HG03196 (cell line): ENCODE results near the gene SLC38A3.
A peak's percentile ranks its signal among the peaks of the same experiment; 100 is the strongest.
"Not testable (repeated sequence)": the region's sequence is repeated elsewhere in the genome, so short reads cannot be mapped to it uniquely, and the experiment has no call there.

ENCODE experiments used
- ATAC-seq: cut with Tn5 transposase; IDR thresholded peaks from one replicate; pipeline ENCODE4 v1.9.1; 2021; ENCODE audit not compliant: unreplicated experiment

SLC38A3 gene

GRCh38 chr3:50246517-50246954 is 41.5 kb downstream of the SLC38A3 start:
- peak; percentile 22 for ATAC-seq

DNA sequence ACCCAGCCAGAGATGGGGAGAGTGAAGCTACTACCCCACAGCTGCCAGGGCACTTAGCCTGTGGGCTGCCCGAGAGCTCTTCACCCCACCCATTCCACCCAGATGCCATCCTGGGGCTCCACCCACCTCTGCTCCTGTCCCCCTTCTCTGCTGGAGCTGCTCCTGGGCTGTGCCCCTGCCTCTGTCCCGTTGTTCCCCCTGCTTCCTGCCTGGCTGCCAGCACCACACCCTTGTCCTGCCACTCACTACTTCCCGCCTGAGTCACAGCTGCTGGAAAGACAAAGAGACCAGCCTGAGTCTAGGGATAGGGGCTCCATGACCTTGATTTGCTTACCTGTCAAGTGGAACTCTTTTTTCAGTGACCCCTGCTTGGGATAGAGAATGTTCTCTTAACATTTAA is 43.3 kb downstream of the SLC38A3 start:
- no peak for ATAC-seq

GRCh38 chr3:50249457-50249856 is 44.4 kb downstream of the SLC38A3 start:
- ATAC-seq: no peak

- ATAC-seq: no peak
These were observed 45.4 kb downstream of the SLC38A3 start for GRCh38 chr3:50250514-50250913.

- ATAC-seq: no peak
These were observed 46.1 kb downstream of the SLC38A3 start for GRCh38 chr3:50251220-50251619.

DNA sequence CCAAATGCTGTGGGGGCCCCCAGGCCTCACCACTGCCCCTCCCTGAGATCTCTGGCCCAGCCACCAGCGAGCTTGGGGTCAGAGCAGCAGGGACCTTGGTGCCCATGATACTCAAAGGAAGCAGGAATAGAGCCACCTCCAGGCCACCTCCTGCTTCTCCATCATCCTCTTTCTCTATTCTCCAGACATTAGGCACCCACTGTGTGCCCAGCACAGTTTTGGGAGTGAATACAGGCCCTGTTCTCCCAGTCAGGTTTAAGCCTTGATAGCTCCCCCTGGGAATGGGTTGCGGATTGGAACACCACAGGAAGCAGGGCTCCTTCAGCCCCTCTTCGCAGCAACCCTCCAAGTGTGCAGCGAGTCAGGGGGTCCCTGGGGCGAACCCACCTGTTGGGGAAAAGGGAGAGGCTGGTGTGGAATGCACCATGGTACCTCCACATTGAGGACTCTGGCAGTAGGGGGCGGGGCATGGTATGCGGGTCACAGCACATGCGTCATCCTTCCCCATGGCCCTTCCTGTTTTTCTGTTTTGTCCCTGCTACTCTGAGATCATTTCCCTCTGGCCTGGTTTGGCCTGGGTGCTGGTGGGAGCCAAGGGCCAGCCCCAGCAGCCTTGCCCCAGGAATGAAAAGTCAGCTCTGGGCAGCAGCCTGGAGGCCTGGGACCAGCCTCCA is 49.6 kb downstream of the SLC38A3 start:
- ATAC-seq: no peak

- no peak for ATAC-seq
These were observed 50.2 kb downstream of the SLC38A3 start for GRCh38 chr3:50255251-50255615.

DNA sequence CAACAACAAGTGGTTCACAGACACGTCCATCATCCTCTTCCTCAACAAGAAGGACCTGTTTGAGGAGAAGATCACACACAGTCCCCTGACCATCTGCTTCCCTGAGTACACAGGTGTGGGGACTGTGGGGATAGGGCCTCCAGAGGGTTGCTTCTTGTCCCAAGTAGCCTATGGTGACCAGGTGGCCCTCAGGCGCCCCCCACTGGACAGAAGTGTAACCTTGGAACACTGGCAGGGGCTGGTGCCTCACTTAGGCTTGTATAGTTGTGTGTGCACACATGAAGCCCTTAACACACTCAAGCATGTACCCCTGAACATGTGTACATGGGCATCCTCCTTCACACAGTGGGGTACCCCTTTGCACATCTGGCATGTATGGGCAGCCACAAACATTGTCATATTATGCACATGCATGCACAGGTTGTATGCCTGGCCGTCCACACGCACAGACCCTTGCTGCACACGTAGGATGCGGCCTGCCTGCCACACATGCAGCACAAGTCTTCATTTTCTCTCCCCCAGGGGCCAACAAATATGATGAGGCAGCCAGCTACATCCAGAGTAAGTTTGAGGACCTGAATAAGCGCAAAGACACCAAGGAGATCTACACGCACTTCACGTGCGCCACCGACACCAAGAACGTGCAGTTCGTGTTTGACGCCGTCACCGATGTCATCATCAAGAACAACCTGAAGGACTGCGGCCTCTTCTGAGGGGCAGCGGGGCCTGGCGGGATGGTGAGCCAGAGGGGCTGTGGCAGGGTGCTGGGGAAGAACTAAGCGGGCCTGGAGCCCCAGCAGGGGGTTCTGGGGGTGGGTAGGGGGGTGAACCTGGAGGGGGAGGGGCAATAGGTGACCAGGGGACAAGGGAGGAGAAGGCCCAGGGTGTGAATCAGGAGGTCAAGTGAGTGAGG is 52.2 kb downstream of the SLC38A3 start:
- ATAC-seq: no peak

- no peak for ATAC-seq
These were observed 53.1 kb downstream of the SLC38A3 start for GRCh38 chr3:50258029-50258680.

- ATAC-seq: no peak
These were observed 53.9 kb downstream of the SLC38A3 start for GRCh38 chr3:50258979-50259378.

GRCh38 chr3:50259432-50260026 is 54.5 kb downstream of the SLC38A3 start:
- ATAC-seq: no peak

- peak; percentile 83 for ATAC-seq
These were observed 55.2 kb downstream of the SLC38A3 start for GRCh38 chr3:50260027-50260941.

DNA sequence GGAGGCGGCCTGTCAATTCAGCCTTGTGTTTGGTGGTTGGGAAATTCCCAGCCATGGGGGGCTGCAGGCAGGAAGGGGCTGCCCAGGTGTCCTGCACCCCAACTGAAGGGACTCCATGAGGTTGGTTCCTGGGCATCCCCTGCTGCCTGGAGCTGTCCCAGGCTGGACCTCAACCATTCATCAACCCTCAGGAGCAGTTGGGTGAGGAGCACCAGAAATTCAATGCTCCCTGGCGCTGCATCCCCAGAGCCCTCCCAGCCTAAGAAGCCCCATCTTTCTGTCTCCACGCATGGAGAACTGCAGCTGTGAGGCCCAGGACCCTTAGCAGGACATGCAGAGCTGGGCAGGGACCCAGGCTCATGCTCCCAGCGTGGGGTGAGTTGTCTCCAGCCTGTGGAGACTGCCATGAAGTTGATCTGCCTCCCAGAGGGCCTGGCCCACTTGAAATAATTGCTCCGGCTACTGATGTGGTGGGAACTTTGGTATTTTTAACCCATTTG is 55.9 kb downstream of the SLC38A3 start:
- ATAC-seq: no peak

- no peak for ATAC-seq
These were observed 56.4 kb downstream of the SLC38A3 start for GRCh38 chr3:50261505-50261904.

GRCh38 chr3:50262200-50262599 is 57.1 kb downstream of the SLC38A3 start:
- ATAC-seq: not testable (repeated sequence)

DNA sequence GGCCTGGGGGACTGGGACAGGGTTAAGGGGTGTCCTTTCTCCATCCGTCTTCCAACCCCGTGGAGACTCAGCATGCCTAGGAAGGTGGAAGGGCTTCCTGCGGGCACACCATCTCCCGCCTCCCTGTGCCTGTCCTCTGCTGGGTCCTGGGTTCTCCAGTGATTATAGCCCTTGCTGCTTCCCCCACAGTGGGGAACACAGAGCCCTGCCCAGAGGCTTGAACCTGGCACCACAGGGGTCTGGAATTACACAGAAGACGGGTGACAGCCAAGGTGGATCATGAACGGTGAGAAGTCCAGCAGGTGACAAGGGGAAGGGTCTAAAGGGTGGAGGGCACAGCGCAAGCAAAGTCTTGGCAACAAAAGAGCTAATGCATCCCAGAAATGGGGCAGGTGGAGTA is 57.7 kb downstream of the SLC38A3 start:
- no peak for ATAC-seq

DNA sequence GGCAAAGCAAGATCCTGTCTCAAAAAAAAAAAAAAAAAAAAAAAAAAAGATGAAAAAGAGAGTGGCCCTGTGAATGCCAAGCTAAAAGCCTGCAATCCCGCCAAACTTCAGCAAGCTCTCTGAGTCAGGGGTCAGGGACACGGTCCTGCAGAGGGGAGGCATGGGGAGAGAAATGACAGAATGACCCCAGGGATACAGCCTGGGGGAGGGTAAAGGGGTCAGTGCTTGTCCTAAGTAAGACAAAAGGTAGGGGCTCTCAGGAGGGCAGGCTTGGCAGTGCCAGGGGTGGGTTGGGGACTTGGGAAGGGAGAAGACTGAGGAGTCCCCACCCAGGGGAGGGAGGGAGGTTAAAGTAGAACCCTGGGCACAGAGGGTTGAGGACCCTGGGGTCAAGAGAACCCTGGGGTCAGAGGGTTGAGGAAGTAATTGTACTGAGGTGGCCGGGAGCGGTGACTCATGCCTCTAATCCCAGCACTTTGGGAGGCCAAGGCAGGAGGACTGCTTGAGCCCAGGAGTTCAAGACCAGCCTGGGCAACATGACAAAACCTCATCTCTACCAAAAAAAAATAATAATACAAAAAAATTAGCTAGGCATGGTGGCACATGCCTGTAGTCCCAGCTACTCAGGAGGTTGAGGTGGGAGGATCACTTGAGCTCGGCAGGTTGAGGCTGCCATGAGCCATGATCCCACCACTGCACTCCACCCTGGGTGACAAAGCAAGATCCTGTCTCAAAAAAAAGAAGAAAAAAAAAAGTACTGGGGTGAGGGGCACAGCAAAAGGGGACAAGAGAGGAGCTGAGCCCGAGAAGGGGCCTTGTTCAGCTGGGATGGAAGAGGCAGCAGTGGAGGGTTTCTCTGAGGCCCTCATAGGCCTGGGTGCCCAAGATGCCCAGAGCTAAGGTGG is 58.7 kb downstream of the SLC38A3 start:
- ATAC-seq: no peak

DNA sequence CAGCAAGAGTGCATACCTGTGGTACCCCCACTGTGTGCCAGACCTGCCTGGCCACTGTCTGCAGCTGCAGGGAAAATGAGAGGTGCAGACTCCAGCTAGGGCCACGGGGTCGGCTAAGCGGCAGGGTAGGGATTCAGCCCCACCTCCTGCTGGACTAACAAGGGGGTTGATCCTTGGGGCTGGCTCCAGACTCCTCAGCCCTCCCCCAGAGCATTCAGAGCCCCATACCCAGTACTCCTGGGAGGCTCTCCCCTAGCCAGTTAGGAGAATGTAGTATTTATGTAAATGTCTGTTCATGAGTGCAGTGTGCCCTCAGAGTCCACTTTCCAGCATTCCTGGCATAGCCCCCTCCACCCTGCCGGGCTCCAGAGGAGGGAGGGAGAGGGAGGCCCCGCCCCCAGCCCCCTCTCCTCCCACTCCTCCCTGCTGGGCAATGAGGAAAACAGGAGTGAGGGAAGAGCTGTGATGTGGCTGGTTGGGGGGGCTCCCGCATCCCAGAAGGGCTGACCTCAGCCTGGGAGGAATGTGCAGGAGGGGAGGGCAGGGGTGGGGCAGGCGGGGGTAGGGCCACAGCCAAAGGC is 59.4 kb downstream of the SLC38A3 start:
- no peak for ATAC-seq
